ENCODE data around the gene CYP2W1.

The CYP2W1 gene

GRCh38 chr7:1011297-1012003, 28.5 kb downstream of the CYP2W1 start:
- TF ChIP-seq POLR2A (IDR thresholded peaks at IDR 0.05; ENCODE audit: low read depth, low read length) = no peak
- TF ChIP-seq TAF1 (IDR thresholded peaks at IDR 0.05; ENCODE audit: borderline replicate concordance, low read depth, low read length) = no peak
- no peak; the same call in 1 of the 2 replicates for TF ChIP-seq POLR2AphosphoS5 (IDR thresholded peaks at IDR 0.05; ENCODE audit: low read depth, low read length)
- FAIRE-seq (peak; percentile 48), DNase-seq (ENCODE audit: insufficient read length) (no peak)

- TF ChIP-seq TAF1 (IDR thresholded peaks at IDR 0.05; ENCODE audit: borderline replicate concordance, low read depth, low read length) = no peak
- TF ChIP-seq POLR2AphosphoS5 (IDR thresholded peaks at IDR 0.05; ENCODE audit: low read depth, low read length) = no peak
- no peak; the same call in 1 of the 2 replicates for TF ChIP-seq POLR2A (IDR thresholded peaks at IDR 0.05; ENCODE audit: low read depth, low read length)
- FAIRE-seq (no peak), DNase-seq (ENCODE audit: insufficient read length) (no peak)
Measured at GRCh38 chr7:1012004-1012715, 29.2 kb downstream of the CYP2W1 start.

GRCh38 chr7:1012716-1013095, 29.7 kb downstream of the CYP2W1 start:
- FAIRE-seq = no peak
- TF ChIP-seq POLR2A (IDR thresholded peaks at IDR 0.05; ENCODE audit: low read depth, low read length) (no peak), TAF1 (IDR thresholded peaks at IDR 0.05; ENCODE audit: borderline replicate concordance, low read depth, low read length) (no peak), POLR2AphosphoS5 (IDR thresholded peaks at IDR 0.05; ENCODE audit: low read depth, low read length) (no peak)
- no peak for DNase-seq (ENCODE audit: insufficient read length)

GRCh38 chr7:1013581-1013980, 30.6 kb downstream of the CYP2W1 start:
- TF ChIP-seq TAF1 (IDR thresholded peaks at IDR 0.05; ENCODE audit: borderline replicate concordance, low read depth, low read length) (no peak), POLR2A (IDR thresholded peaks at IDR 0.05; ENCODE audit: low read depth, low read length) (no peak), POLR2AphosphoS5 (IDR thresholded peaks at IDR 0.05; ENCODE audit: low read depth, low read length) (no peak)
- FAIRE-seq = no peak

DNA sequence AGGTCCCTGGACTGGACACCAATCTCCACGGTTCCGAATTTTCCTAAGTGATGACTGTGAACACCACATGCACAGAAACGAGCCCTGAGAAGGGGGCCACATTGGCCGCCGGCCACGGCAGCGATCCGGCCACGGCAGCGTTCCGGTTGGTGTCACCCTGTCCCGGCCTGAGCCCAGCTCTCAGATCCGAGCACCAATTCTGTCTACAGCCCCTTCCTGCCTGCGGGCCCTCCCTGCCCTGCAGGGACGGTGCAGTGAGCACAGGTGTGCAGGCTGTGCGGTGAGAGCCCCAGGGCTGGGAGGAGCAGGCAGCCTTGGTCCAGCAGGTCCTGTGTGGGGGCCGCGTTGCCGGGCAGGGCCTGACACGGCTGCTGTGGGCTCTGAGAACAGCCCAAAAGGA, 31.7 kb downstream of the CYP2W1 start:
- no peak for FAIRE-seq
- no peak for DNase-seq (ENCODE audit: insufficient read length)
- no peak; the same call in 1 of the 2 replicates for TF ChIP-seq POLR2A (IDR thresholded peaks at IDR 0.05; ENCODE audit: low read depth, low read length)
- TF ChIP-seq POLR2AphosphoS5 (IDR thresholded peaks at IDR 0.05; ENCODE audit: low read depth, low read length) = no peak
- TF ChIP-seq TAF1 (IDR thresholded peaks at IDR 0.05; ENCODE audit: borderline replicate concordance, low read depth, low read length) = no peak

More at GRCh38 chr7:1013581-1013980, 30.6 kb downstream of the CYP2W1 start:
- DNase-seq (ENCODE audit: insufficient read length) = no peak

DNA sequence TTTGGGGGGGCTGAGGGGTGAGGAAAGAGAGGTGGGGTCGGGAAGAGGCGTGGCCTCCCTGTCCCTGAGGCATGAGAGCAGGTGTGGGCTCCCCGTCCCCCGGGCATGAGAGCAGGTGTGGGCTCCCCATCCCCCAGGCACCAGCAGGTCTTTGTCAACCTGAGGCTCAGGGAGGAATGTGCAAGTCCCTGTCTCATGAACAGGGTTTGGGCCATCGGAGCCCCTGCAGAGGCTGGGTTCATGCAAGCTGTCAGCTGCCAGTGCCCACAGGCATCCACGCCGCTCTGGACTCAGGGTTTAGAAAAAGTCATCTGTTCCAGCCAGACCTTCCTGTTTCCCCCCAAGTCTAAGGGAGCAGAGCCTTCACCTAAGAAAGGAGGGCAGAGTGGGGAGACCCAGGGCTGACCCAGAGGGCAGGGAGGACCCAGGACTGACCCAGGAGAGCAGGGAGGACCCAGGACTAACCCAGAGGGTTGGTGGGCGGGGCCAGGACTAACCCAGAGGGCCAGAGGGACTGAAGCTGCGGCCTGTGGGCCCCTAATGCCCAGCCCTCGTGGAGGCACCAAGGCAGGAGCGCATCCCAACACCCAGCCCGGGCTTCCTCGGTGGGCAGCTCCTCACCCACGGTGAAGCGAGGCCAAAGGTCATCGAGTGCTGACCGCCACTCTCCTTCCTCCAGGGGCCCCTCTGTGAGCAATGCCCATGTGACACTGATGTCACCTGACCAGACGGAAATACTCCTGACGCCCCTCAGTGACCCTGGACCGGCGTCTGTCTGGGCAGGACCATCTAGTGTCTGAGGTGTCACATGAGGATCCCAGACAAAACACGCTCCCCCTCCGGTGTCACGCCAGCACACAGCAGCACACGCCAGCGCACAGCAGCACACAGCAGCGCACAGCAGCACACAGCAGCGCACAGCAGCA, 32.5 kb downstream of the CYP2W1 start:
- no peak for FAIRE-seq
- TF ChIP-seq TAF1 (IDR thresholded peaks at IDR 0.05; ENCODE audit: borderline replicate concordance, low read depth, low read length) = no peak
- no peak; the same call in 1 of the 2 replicates for TF ChIP-seq POLR2A (IDR thresholded peaks at IDR 0.05; ENCODE audit: low read depth, low read length)
- no peak for TF ChIP-seq POLR2AphosphoS5 (IDR thresholded peaks at IDR 0.05; ENCODE audit: low read depth, low read length)
- DNase-seq (ENCODE audit: insufficient read length) = no peak

- TF ChIP-seq TAF1 (IDR thresholded peaks at IDR 0.05; ENCODE audit: borderline replicate concordance, low read depth, low read length) (no peak), POLR2AphosphoS5 (IDR thresholded peaks at IDR 0.05; ENCODE audit: low read depth, low read length) (peak; percentile 59; the same call in 1 of the 2 replicates), POLR2A (IDR thresholded peaks at IDR 0.05; ENCODE audit: low read depth, low read length) (peak; percentile 21; the same call in 1 of the 2 replicates)
- no peak for DNase-seq (ENCODE audit: insufficient read length)
- no peak for FAIRE-seq
Measured at GRCh38 chr7:1016577-1017531, 33.9 kb downstream of the CYP2W1 start.

- FAIRE-seq (no peak), DNase-seq (ENCODE audit: insufficient read length) (no peak)
- TF ChIP-seq TAF1 (IDR thresholded peaks at IDR 0.05; ENCODE audit: borderline replicate concordance, low read depth, low read length) = no peak
- no peak for TF ChIP-seq POLR2A (IDR thresholded peaks at IDR 0.05; ENCODE audit: low read depth, low read length)
- TF ChIP-seq POLR2AphosphoS5 (IDR thresholded peaks at IDR 0.05; ENCODE audit: low read depth, low read length) = no peak
Measured at GRCh38 chr7:1017586-1018333, 34.8 kb downstream of the CYP2W1 start.

GRCh38 chr7:1018334-1018695, 35.3 kb downstream of the CYP2W1 start:
- FAIRE-seq (no peak), DNase-seq (ENCODE audit: insufficient read length) (no peak)
- no peak; the same call in 1 of the 2 replicates for TF ChIP-seq POLR2AphosphoS5 (IDR thresholded peaks at IDR 0.05; ENCODE audit: low read depth, low read length)
- TF ChIP-seq TAF1 (IDR thresholded peaks at IDR 0.05; ENCODE audit: borderline replicate concordance, low read depth, low read length) = no peak
- no peak for TF ChIP-seq POLR2A (IDR thresholded peaks at IDR 0.05; ENCODE audit: low read depth, low read length)

Measured in GM12892 (cell line).